ENCODE measurements around the gene ENO1. TPM values are rescaled to one million over a fixed set of nuclear protein-coding genes. Genes with fewer than 3 reads are reported as not detected.
A peak's percentile ranks its signal among the peaks of the same experiment; 100 is the strongest.

Gene ENO1
- total and polyA plus RNA-seq, 9 of the 15 experiments (the other 6 are each of a cell fraction or from before 2014, with no cell fraction given), result 2,249 to 7,472 (median 2,868) TPM

GRCh38 chr1:8862528-8862927, 16.0 kb downstream of the ENO1 start (continued):
- peak; percentile 38; the same call in 1 of the 2 replicates for TF ChIP-seq ZNF740 (CRISPR knock-in tag; IDR thresholded peaks at IDR 0.05)
- no peak for TF ChIP-seq ZNF740 (tag; IDR thresholded peaks at IDR 0.05)
- TF ChIP-seq CTCF (IDR thresholded peaks at IDR 0.05 in 2 of 3, conservative IDR thresholded peaks at IDR 0.05 in 1 of 3; ENCODE audit: insufficient read depth in 2 of 3, low read depth in 1 of 3, low read length in 3 of 3), result peak; percentile 85 to 98 (median 86)
- TF ChIP-seq XRCC5 (IDR thresholded peaks at IDR 0.05; ENCODE audit: low read depth, low read length), result 0 out of 2 replicates have a peak, but pooled peaks have one; percentile 23
- peak; percentile 79 for TF ChIP-seq TFAP4 (CRISPR knock-in tag; IDR thresholded peaks at IDR 0.05; ENCODE audit: borderline replicate concordance)
- peak; percentile 92 for TF ChIP-seq ZBTB7A (IDR thresholded peaks at IDR 0.05; ENCODE audit: borderline replicate concordance, control insufficient read depth, low read depth, low read length)
- no peak for TF ChIP-seq COPS2 (conservative IDR thresholded peaks at IDR 0.05)
- 0 out of 2 replicates have a peak, but pooled peaks have one; percentile 19 for TF ChIP-seq ZNF592 (IDR thresholded peaks at IDR 0.05)
- TF ChIP-seq JUND (IDR thresholded peaks at IDR 0.05; ENCODE audit: borderline replicate concordance, low read depth, low read length), result 0 out of 2 replicates have a peak, but pooled peaks have one; percentile 14
- no peak for TF ChIP-seq JUND (tag; IDR thresholded peaks at IDR 0.05; ENCODE audit: borderline replicate concordance, low read depth, low read length)
- peak; percentile 93 for TF ChIP-seq ZBTB33 (CRISPR knock-in tag; IDR thresholded peaks at IDR 0.05)
- TF ChIP-seq MEIS2 (IDR thresholded peaks at IDR 0.05; ENCODE audit: partially characterized antibody), result peak; percentile 37
- 0 out of 2 replicates have a peak, but pooled peaks have one; percentile 53 for TF ChIP-seq THRB (CRISPR knock-in tag; conservative IDR thresholded peaks at IDR 0.05)
- peak; percentile 69 for TF ChIP-seq RBFOX2 (IDR thresholded peaks at IDR 0.05; ENCODE audit: low read depth, low read length)
